GM15510 (cell line): ENCODE measurements around the gene GGNBP2.

ENCODE experiments used
- POLR2A ChIP-seq: IDR thresholded peaks from 3 replicates; pipeline ENCODE4 v1.6.1; 2011; ENCODE audit warnings: borderline replicate concordance; ENCODE audit not compliant: insufficient read length; ENCODE audit errors: extremely low read depth

The GGNBP2 gene

GRCh38 chr17:36544307-36545076 is at the start of gene GGNBP2:
GGNBP2 (plus strand) TSS chr17:36544919; CDS start chr17:36545725, 806 bp downstream.
- TF ChIP-seq POLR2A, result peak; percentile 81

GRCh38 chr17:36495076-36495578 is 49.6 kb upstream of the GGNBP2 start:
- TF ChIP-seq POLR2A, result no peak

- no peak for TF ChIP-seq POLR2A
Observed at GRCh38 chr17:36496018-36496789, 48.5 kb upstream of the GGNBP2 start.

GRCh38 chr17:36498155-36498554 is 46.6 kb upstream of the GGNBP2 start:
- no peak for TF ChIP-seq POLR2A

GRCh38 chr17:36498560-36499300 is 46.0 kb upstream of the GGNBP2 start:
- no peak for TF ChIP-seq POLR2A

- no peak for TF ChIP-seq POLR2A
Observed at GRCh38 chr17:36500745-36501225, 43.9 kb upstream of the GGNBP2 start.

GRCh38 chr17:36501351-36501750 is 43.4 kb upstream of the GGNBP2 start:
- TF ChIP-seq POLR2A, result no peak

- no peak for TF ChIP-seq POLR2A
Observed at GRCh38 chr17:36501963-36502362, 42.8 kb upstream of the GGNBP2 start.

- no peak for TF ChIP-seq POLR2A
Observed at GRCh38 chr17:36503456-36504155, 41.1 kb upstream of the GGNBP2 start.

GRCh38 chr17:36504156-36504545 is 40.6 kb upstream of the GGNBP2 start:
- TF ChIP-seq POLR2A, result no peak

- no peak for TF ChIP-seq POLR2A
Observed at GRCh38 chr17:36505171-36505570, 39.5 kb upstream of the GGNBP2 start.

- TF ChIP-seq POLR2A, result no peak
Observed at GRCh38 chr17:36506249-36506826, 38.4 kb upstream of the GGNBP2 start.

- TF ChIP-seq POLR2A, result no peak
Observed at GRCh38 chr17:36506831-36507230, 37.9 kb upstream of the GGNBP2 start.

- TF ChIP-seq POLR2A, result no peak
Observed at GRCh38 chr17:36507266-36507665, 37.5 kb upstream of the GGNBP2 start.
